Activated B cell treated with CpG ODN at 0.5 μM for 24 hours (primary cell): ENCODE measurements around the gene SCGB2A2. TPM values are rescaled to one million over a fixed set of nuclear protein-coding genes. Genes with fewer than 3 reads are reported as not detected.

Source experiments
- ATAC-seq: fragments of 200-7000 bp; cut with Tn5 transposase; one replicate; pipeline ENCODE4 v1.10.0; 2021; ENCODE audit warnings: low read depth, mild to moderate bottlenecking, moderate library complexity
- CTCF ChIA-PET: fragments of 350-600 bp; sonication (Branson Sonifier 250); formaldehyde crosslinking; loops from one replicate; lab custom pipeline; 2021; ENCODE audit warnings: antibody characterized with exemption; lab: Charles Lee
- POLR2A ChIA-PET: fragments of 350-600 bp; sonication (Branson Sonifier 250); formaldehyde crosslinking; loops from one replicate; lab custom pipeline; 2021; ENCODE audit warnings: antibody characterized with exemption; lab: Charles Lee
- DNase-seq: peaks from one replicate; pipeline ENCODE4 v3.0.0; 2022
- H3K27ac Mint-ChIP-seq: one replicate; pipeline ENCODE4 v1.8.0; 2020; ENCODE audit warnings: mixed read lengths
- H3K27me3 Mint-ChIP-seq: one replicate; pipeline ENCODE4 v1.8.0; 2021; ENCODE audit warnings: mixed read lengths
- H3K36me3 Mint-ChIP-seq: one replicate; pipeline ENCODE4 v1.8.0; 2021; ENCODE audit warnings: low read depth, mixed read lengths
- H3K4me1 Mint-ChIP-seq: one replicate; pipeline ENCODE4 v1.8.0; 2021; ENCODE audit warnings: mixed read lengths
- H3K4me3 Mint-ChIP-seq: one replicate; pipeline ENCODE4 v1.8.0; 2020; ENCODE audit warnings: mild to moderate bottlenecking, mixed read lengths
- H3K9me3 Mint-ChIP-seq: one replicate; pipeline ENCODE4 v1.8.0; 2020; ENCODE audit warnings: mixed read lengths
- intact Hi-C: fragments of 100-400 bp; cut with micrococcal nuclease; formaldehyde crosslinking; loops from one replicate; pipeline ENCODE4 v1.15.1; 2024
- total RNA-seq: library from RNA; stranded (reverse); gene quantifications from 2 replicates; pipeline ENCODE4 v1.2.3, GENCODE V29; 2022
- TF ChIP-seq, protein P1 (sequence below): fragments of 200-600 bp; IDR thresholded peaks from one replicate; pipeline ENCODE4 v1.8.0; 2022; ENCODE audit warnings: antibody characterized with exemption, mild to moderate bottlenecking

Gene SCGB2A2
- total RNA-seq, 1 donor from 2014 or later: not detected

DNA sequence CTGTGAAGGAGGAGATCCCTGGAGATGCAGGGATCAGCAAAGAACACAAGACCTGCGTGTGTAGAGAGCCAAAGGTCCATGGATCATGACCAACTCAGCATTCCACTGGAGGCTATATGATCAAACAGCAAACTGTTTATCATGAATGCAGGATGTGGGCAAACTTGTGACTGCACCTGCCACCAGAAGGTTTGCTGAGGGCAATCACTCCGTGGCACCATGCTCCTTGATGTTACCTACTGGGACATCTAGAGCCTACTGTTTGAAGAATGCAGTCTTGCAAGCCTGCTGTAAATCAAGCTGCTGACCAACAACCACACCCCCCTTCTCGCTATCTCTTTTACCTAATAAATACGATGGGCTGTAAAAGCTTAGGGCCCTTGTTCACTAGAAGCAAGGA is 18.3 kb upstream of the SCGB2A2 start:
- no peak for DNase-seq
- Mint-ChIP-seq H3K9me3 (peaks cover 44% of the 10 kb centered on the region), H3K4me1 (no peaks in the 10 kb centered on the region), H3K4me3 (no peak overlapping the region), H3K27ac (no peak overlapping the region), H3K36me3 (peaks cover 8% of the 10 kb centered on the region), H3K27me3 (peaks cover 20% of the 10 kb centered on the region)
- ChIA-PET CTCF (no interaction called here), POLR2A (no interaction called here)
- intact Hi-C loops: no loop called here
- TF ChIP-seq, protein P1, sequence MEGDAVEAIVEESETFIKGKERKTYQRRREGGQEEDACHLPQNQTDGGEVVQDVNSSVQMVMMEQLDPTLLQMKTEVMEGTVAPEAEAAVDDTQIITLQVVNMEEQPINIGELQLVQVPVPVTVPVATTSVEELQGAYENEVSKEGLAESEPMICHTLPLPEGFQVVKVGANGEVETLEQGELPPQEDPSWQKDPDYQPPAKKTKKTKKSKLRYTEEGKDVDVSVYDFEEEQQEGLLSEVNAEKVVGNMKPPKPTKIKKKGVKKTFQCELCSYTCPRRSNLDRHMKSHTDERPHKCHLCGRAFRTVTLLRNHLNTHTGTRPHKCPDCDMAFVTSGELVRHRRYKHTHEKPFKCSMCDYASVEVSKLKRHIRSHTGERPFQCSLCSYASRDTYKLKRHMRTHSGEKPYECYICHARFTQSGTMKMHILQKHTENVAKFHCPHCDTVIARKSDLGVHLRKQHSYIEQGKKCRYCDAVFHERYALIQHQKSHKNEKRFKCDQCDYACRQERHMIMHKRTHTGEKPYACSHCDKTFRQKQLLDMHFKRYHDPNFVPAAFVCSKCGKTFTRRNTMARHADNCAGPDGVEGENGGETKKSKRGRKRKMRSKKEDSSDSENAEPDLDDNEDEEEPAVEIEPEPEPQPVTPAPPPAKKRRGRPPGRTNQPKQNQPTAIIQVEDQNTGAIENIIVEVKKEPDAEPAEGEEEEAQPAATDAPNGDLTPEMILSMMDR: no peak
- no peak for ATAC-seq

DNA sequence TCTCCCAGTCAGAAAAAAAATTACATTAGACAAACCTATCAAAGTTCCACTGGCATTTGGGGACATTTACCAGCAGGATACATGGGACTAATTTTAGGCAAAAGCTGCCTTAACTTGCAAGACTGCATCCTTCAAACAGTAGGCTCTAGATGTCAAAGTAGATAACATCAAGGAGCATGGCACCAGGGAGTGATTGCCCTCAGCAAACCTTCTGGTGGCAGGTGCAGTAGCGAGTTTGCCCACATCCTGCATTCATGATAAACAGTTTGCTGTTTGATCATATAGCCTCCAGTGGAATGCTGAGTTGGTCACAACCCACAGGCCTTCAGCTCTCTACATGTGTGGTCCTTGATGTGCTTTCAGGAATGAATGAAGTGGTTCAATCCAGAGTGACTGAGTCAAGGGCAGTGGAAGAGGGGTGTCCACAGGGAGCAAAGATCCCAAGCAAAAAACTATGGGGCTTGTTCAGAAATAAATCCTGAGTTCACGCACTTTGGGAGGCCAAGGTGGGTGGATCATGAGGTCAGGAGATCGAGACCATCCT is 15.9 kb upstream of the SCGB2A2 start:
- DNase-seq (no peak), ATAC-seq (no peak)
- intact Hi-C loops: no loop called here
- CTCF ChIA-PET: no interaction called here
- POLR2A ChIA-PET: no interaction called here
- no peak overlapping the region for H3K4me3 Mint-ChIP-seq
- H3K27ac Mint-ChIP-seq: no peak overlapping the region
- peaks cover 26% of the 10 kb centered on the region for H3K27me3 Mint-ChIP-seq
- H3K36me3 Mint-ChIP-seq: peaks cover 8% of the 10 kb centered on the region
- H3K9me3 Mint-ChIP-seq: peaks cover 44% of the 10 kb centered on the region
- no peaks in the 10 kb centered on the region for H3K4me1 Mint-ChIP-seq
- TF ChIP-seq, protein P1: no peak

DNA sequence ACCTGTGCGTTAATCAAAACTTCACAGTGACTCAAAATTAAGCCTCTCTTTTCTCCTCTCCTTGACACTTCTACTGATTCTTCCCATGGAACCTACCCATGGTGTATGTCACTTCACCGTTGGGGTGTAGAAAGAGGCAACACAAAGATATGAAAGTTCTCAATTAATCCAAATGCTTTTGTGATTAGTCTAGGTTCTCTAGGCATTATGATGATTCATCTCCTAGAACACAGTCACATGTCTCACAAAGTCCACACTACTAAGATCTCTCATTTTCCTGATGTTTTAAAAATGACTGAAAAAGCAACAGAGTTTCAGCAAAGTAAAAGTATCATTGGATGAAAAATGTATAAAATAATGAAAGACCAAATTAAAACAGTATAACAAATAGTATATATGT is 13.7 kb upstream of the SCGB2A2 start:
- Mint-ChIP-seq H3K27me3 (peaks cover 28% of the 10 kb centered on the region), H3K9me3 (peaks cover 25% of the 10 kb centered on the region), H3K4me3 (no peak overlapping the region), H3K27ac (no peak overlapping the region), H3K36me3 (peaks cover 4% of the 10 kb centered on the region), H3K4me1 (no peaks in the 10 kb centered on the region)
- ChIA-PET POLR2A (interaction anchor here (0.5 kb wide), 1 partner anchor 926 kb away, joined by 3 read pairs; no protein-coding TSS in a partner anchor), CTCF (no interaction called here)
- TF ChIP-seq, protein P1: no peak
- intact Hi-C loops: no loop called here
- ATAC-seq (no peak), DNase-seq (no peak)

DNA sequence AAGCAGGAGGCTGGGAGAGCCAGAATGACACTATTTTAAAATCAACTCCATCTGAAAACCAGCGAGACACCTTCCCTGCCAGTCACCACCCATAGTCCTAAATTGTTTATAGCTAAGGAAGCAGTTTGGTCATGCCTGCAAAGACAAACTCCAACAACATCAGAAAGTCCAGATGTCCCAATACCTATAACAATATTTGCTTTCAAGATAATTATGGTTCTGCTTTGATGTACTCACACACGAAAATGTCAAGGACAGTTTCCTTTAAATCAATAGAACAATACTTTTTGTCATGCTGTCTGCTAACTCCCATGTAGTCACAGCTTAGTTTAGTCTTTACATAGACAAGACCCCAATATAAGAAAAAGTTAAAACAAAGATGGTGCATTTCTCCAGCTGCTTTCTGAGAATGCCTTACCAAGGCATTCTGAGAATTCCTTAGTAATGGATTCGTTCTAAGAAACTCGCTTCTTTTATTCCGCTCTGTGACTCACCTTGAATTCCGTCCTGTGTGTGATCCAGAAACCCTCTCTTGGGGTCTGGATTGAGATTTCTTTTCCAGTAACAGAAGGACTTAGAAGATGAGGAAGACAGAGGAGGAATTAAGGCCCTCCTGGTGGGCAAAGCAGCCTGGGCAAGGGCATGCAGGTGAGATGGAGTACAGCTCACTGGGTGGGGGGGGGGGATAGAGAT is 9.6 kb upstream of the SCGB2A2 start:
- TF ChIP-seq, protein P1: no peak
- CTCF ChIA-PET: no interaction called here
- no peak for ATAC-seq
- POLR2A ChIA-PET: no interaction called here
- Mint-ChIP-seq H3K4me1 (no peaks in the 10 kb centered on the region), H3K27me3 (peaks cover 34% of the 10 kb centered on the region), H3K9me3 (peaks cover 5% of the 10 kb centered on the region), H3K36me3 (no peaks in the 10 kb centered on the region), H3K27ac (no peak overlapping the region), H3K4me3 (no peak overlapping the region)
- no peak for DNase-seq
- intact Hi-C loops: no loop called here

DNA sequence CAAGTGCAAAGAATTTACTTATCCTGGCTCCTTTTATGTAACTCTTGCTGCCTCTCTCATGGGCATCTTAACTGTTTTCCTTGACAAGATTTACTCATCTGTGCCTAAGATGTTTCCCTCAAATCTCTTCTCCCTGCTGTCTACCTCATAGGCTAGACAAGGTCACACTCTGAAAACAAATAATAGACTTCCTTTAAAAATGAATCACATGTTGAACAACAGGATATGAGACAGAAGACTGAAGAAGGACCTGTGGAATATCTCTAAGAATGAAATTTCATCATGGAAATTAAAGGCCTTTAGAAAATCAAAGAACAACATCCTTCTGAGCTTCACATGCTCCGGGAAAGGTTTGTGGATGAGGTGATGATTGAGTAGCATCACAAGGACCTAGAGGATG is 6.0 kb upstream of the SCGB2A2 start:
- H3K4me1 Mint-ChIP-seq: no peaks in the 10 kb centered on the region
- peaks cover 15% of the 10 kb centered on the region for H3K27me3 Mint-ChIP-seq
- intact Hi-C loops: no loop called here
- no peak for ATAC-seq
- H3K9me3 Mint-ChIP-seq: no peaks in the 10 kb centered on the region
- TF ChIP-seq, protein P1: no peak
- no peak overlapping the region for H3K4me3 Mint-ChIP-seq
- no peaks in the 10 kb centered on the region for H3K36me3 Mint-ChIP-seq
- DNase-seq: no peak
- ChIA-PET POLR2A (no interaction called here), CTCF (no interaction called here)
- no peak overlapping the region for H3K27ac Mint-ChIP-seq
